ENCODE measurements around the gene HDDC2. TPM values are rescaled to one million over a fixed set of nuclear protein-coding genes. Genes with fewer than 3 reads are reported as not detected.
A peak's percentile ranks its signal among the peaks of the same experiment; 100 is the strongest.

Gene HDDC2
- total RNA-seq, 1 donor from 2014 or later = 49.4 TPM

GRCh38 chr6:125307150-125307838 is 5.5 kb upstream of the HDDC2 start:
- DNase-seq (ENCODE audit: low spot score, unreplicated experiment) = no peak
- Mint-ChIP-seq H3K4me1 (ENCODE audit: low read depth) (no peaks in the 10 kb centered on the region), H3K27me3 (peaks cover 5% of the 10 kb centered on the region), H3K27ac (no peak overlapping the region), H3K36me3 (ENCODE audit: insufficient read depth) (no peaks in the 10 kb centered on the region), H3K4me3 (ENCODE audit: low read depth) (no peak overlapping the region), H3K9me3 (ENCODE audit: low read depth) (peaks cover 3% of the 10 kb centered on the region)
- no peak for TF ChIP-seq CTCF (IDR thresholded peaks at IDR 0.05; ENCODE audit: unreplicated experiment)

- Mint-ChIP-seq H3K4me3 (ENCODE audit: low read depth) (no peak overlapping the region), H3K36me3 (ENCODE audit: insufficient read depth) (no peaks in the 10 kb centered on the region)
These were observed 5.0 kb upstream of the HDDC2 start for GRCh38 chr6:125306756-125307149.

GRCh38 chr6:125304970-125305660 is 3.3 kb upstream of the HDDC2 start:
- Mint-ChIP-seq H3K27ac (no peak overlapping the region), H3K4me1 (ENCODE audit: low read depth) (peaks cover 9% of the 10 kb centered on the region), H3K9me3 (ENCODE audit: low read depth) (peaks cover 3% of the 10 kb centered on the region), H3K4me3 (ENCODE audit: low read depth) (no peak overlapping the region), H3K27me3 (peaks cover 5% of the 10 kb centered on the region), H3K36me3 (ENCODE audit: insufficient read depth) (no peaks in the 10 kb centered on the region)
- DNase-seq (ENCODE audit: low spot score, unreplicated experiment) = no peak
- TF ChIP-seq CTCF (IDR thresholded peaks at IDR 0.05; ENCODE audit: unreplicated experiment) = no peak

More at GRCh38 chr6:125306756-125307149, 5.0 kb upstream of the HDDC2 start:
- H3K4me1 Mint-ChIP-seq (ENCODE audit: low read depth) = no peaks in the 10 kb centered on the region
- peaks cover 5% of the 10 kb centered on the region for H3K27me3 Mint-ChIP-seq
- peaks cover 3% of the 10 kb centered on the region for H3K9me3 Mint-ChIP-seq (ENCODE audit: low read depth)
- DNase-seq (ENCODE audit: low spot score, unreplicated experiment) = no peak
- TF ChIP-seq CTCF (IDR thresholded peaks at IDR 0.05; ENCODE audit: unreplicated experiment) = no peak
- no peak overlapping the region for H3K27ac Mint-ChIP-seq

- TF ChIP-seq CTCF (IDR thresholded peaks at IDR 0.05; ENCODE audit: unreplicated experiment) = no peak
- Mint-ChIP-seq H3K4me1 (ENCODE audit: low read depth) (peaks cover 16% of the 10 kb centered on the region), H3K27me3 (peaks cover 5% of the 10 kb centered on the region), H3K9me3 (ENCODE audit: low read depth) (peaks cover 3% of the 10 kb centered on the region), H3K27ac (no peak overlapping the region), H3K36me3 (ENCODE audit: insufficient read depth) (peaks cover 9% of the 10 kb centered on the region), H3K4me3 (ENCODE audit: low read depth) (no peak overlapping the region)
- no peak for DNase-seq (ENCODE audit: low spot score, unreplicated experiment)
These were observed 1.7 kb upstream of the HDDC2 start for GRCh38 chr6:125303512-125303854.

GRCh38 chr6:125302840-125303511 is 1.2 kb upstream of the HDDC2 start:
- H3K4me3 Mint-ChIP-seq (ENCODE audit: low read depth) = peak overlapping the region; percentile 85

More at GRCh38 chr6:125302840-125303511, 1.2 kb upstream of the HDDC2 start:
- Mint-ChIP-seq H3K4me1 (ENCODE audit: low read depth) (peaks cover 16% of the 10 kb centered on the region), H3K27me3 (peaks cover 5% of the 10 kb centered on the region), H3K36me3 (ENCODE audit: insufficient read depth) (peaks cover 13% of the 10 kb centered on the region), H3K9me3 (ENCODE audit: low read depth) (peaks cover 3% of the 10 kb centered on the region), H3K27ac (no peak overlapping the region)
- no peak for TF ChIP-seq CTCF (IDR thresholded peaks at IDR 0.05; ENCODE audit: unreplicated experiment)
- DNase-seq (ENCODE audit: low spot score, unreplicated experiment) = no peak
